Measurements from ENCODE around the gene MED27.

MED27 gene

GRCh38 chr9:131874916-131875670, 204.6 kb downstream of the MED27 start:
- FAIRE-seq: no peak
- TF ChIP-seq TAF1 (IDR thresholded peaks at IDR 0.05; ENCODE audit: borderline replicate concordance, low read depth, low read length) (no peak), POLR2AphosphoS5 (IDR thresholded peaks at IDR 0.05; ENCODE audit: low read depth, low read length) (no peak), POLR2A (IDR thresholded peaks at IDR 0.05; ENCODE audit: low read depth, low read length) (no peak)
- no peak for DNase-seq (ENCODE audit: insufficient read length)

GRCh38 chr9:131874447-131874846, 205.2 kb downstream of the MED27 start:
- TF ChIP-seq POLR2AphosphoS5 (IDR thresholded peaks at IDR 0.05; ENCODE audit: low read depth, low read length) (no peak), POLR2A (IDR thresholded peaks at IDR 0.05; ENCODE audit: low read depth, low read length) (no peak), TAF1 (IDR thresholded peaks at IDR 0.05; ENCODE audit: borderline replicate concordance, low read depth, low read length) (no peak)
- FAIRE-seq (no peak), DNase-seq (ENCODE audit: insufficient read length) (no peak)

GRCh38 chr9:131873891-131874440, 205.7 kb downstream of the MED27 start:
- FAIRE-seq (no peak), DNase-seq (ENCODE audit: insufficient read length) (no peak)
- no peak for TF ChIP-seq TAF1 (IDR thresholded peaks at IDR 0.05; ENCODE audit: borderline replicate concordance, low read depth, low read length)
- TF ChIP-seq POLR2AphosphoS5 (IDR thresholded peaks at IDR 0.05; ENCODE audit: low read depth, low read length): no peak
- TF ChIP-seq POLR2A (IDR thresholded peaks at IDR 0.05; ENCODE audit: low read depth, low read length): no peak

GRCh38 chr9:131873335-131873734, 206.3 kb downstream of the MED27 start:
- no peak for DNase-seq (ENCODE audit: insufficient read length)
- TF ChIP-seq POLR2A (IDR thresholded peaks at IDR 0.05; ENCODE audit: low read depth, low read length) (no peak), TAF1 (IDR thresholded peaks at IDR 0.05; ENCODE audit: borderline replicate concordance, low read depth, low read length) (no peak), POLR2AphosphoS5 (IDR thresholded peaks at IDR 0.05; ENCODE audit: low read depth, low read length) (no peak)

GRCh38 chr9:131872702-131873101, 207.0 kb downstream of the MED27 start:
- DNase-seq (ENCODE audit: insufficient read length) (no peak), FAIRE-seq (no peak)
- no peak for TF ChIP-seq POLR2AphosphoS5 (IDR thresholded peaks at IDR 0.05; ENCODE audit: low read depth, low read length)
- no peak for TF ChIP-seq POLR2A (IDR thresholded peaks at IDR 0.05; ENCODE audit: low read depth, low read length)
- no peak for TF ChIP-seq TAF1 (IDR thresholded peaks at IDR 0.05; ENCODE audit: borderline replicate concordance, low read depth, low read length)

More at GRCh38 chr9:131873335-131873734, 206.3 kb downstream of the MED27 start:
- no peak for FAIRE-seq

GRCh38 chr9:131872006-131872405, 207.7 kb downstream of the MED27 start:
- DNase-seq (ENCODE audit: insufficient read length) (no peak), FAIRE-seq (no peak)
- TF ChIP-seq POLR2A (IDR thresholded peaks at IDR 0.05; ENCODE audit: low read depth, low read length) (no peak), TAF1 (IDR thresholded peaks at IDR 0.05; ENCODE audit: borderline replicate concordance, low read depth, low read length) (no peak), POLR2AphosphoS5 (IDR thresholded peaks at IDR 0.05; ENCODE audit: low read depth, low read length) (no peak)

- no peak for TF ChIP-seq TAF1 (IDR thresholded peaks at IDR 0.05; ENCODE audit: borderline replicate concordance, low read depth, low read length)
- FAIRE-seq (no peak), DNase-seq (ENCODE audit: insufficient read length) (no peak)
Measured at GRCh38 chr9:131870156-131870555, 209.5 kb downstream of the MED27 start.

GRCh38 chr9:131869348-131869747, 210.3 kb downstream of the MED27 start:
- TF ChIP-seq POLR2A (IDR thresholded peaks at IDR 0.05; ENCODE audit: low read depth, low read length): no peak
- no peak for TF ChIP-seq TAF1 (IDR thresholded peaks at IDR 0.05; ENCODE audit: borderline replicate concordance, low read depth, low read length)
- TF ChIP-seq POLR2AphosphoS5 (IDR thresholded peaks at IDR 0.05; ENCODE audit: low read depth, low read length): no peak
- DNase-seq (ENCODE audit: insufficient read length) (no peak), FAIRE-seq (no peak)

- TF ChIP-seq POLR2A (IDR thresholded peaks at IDR 0.05; ENCODE audit: low read depth, low read length): no peak
- no peak for TF ChIP-seq TAF1 (IDR thresholded peaks at IDR 0.05; ENCODE audit: borderline replicate concordance, low read depth, low read length)
- no peak for TF ChIP-seq POLR2AphosphoS5 (IDR thresholded peaks at IDR 0.05; ENCODE audit: low read depth, low read length)
- FAIRE-seq (no peak), DNase-seq (ENCODE audit: insufficient read length) (no peak)
Measured at GRCh38 chr9:131868766-131869165, 210.9 kb downstream of the MED27 start.

GRCh38 chr9:131867611-131868192, 212.0 kb downstream of the MED27 start:
- FAIRE-seq: no peak
- TF ChIP-seq TAF1 (IDR thresholded peaks at IDR 0.05; ENCODE audit: borderline replicate concordance, low read depth, low read length): no peak
- no peak for TF ChIP-seq POLR2AphosphoS5 (IDR thresholded peaks at IDR 0.05; ENCODE audit: low read depth, low read length)
- TF ChIP-seq POLR2A (IDR thresholded peaks at IDR 0.05; ENCODE audit: low read depth, low read length): no peak
- DNase-seq (ENCODE audit: insufficient read length): no peak

- TF ChIP-seq TAF1 (IDR thresholded peaks at IDR 0.05; ENCODE audit: borderline replicate concordance, low read depth, low read length): no peak
- no peak for TF ChIP-seq POLR2A (IDR thresholded peaks at IDR 0.05; ENCODE audit: low read depth, low read length)
- FAIRE-seq: no peak
- no peak for DNase-seq (ENCODE audit: insufficient read length)
Measured at GRCh38 chr9:131865446-131866195, 214.0 kb downstream of the MED27 start.

All from GM12892 (cell line).